K562 (cell line): ENCODE data around the gene ZNF514. TPM values are rescaled to one million over a fixed set of nuclear protein-coding genes. Genes with fewer than 3 reads are reported as not detected.

ENCODE experiments used
- ATAC-seq: fragments of 200-7000 bp; cut with Tn5 transposase; 3 replicates; pipeline ENCODE4 v1.9.1; 2020; ENCODE audit warnings: moderate library complexity
- BruUV-seq: library from RNA; stranded (reverse); fragments of 400-500 nt; replicated peaks from 2 replicates; lab custom pipeline; 2021; lab: Mats Ljungman, UMichigan
- CTCF ChIA-PET: fragments of 300-600 bp; formaldehyde crosslinking; extraction: SDS; loops from one replicate; lab custom pipeline; 2021; ENCODE audit warnings: low intra/inter-chr PET ratio; lab: Yijun Ruan, JAX
- POLR2A ChIA-PET: fragments of 300-600, 350-650 bp; sonication (Branson Sonifier 250); formaldehyde crosslinking; extraction: SDS; loops from one replicate; lab custom pipeline; 2021; ENCODE audit warnings: antibody characterized with exemption, inconsistent platforms; lab: Yijun Ruan, JAX
- DNase-seq, 4 experiments: peaks; one replicate each; pipeline versions ENCODE4 v3.0.0 to v3.0.0-alpha.2; 2011 to 2018; ENCODE audit warnings: low spot score in 3 of 4, mixed read lengths in 3 of 4; ENCODE audit errors: extremely low read depth in 1 of 4
- FAIRE-seq: peaks from 2 replicates; lab custom pipeline; 2011; peaks lifted over from hg19 to GRCh38; lab: Jason Lieb, UNC
- H2AFZ ChIP-seq: 2 replicates; pipeline ENCODE4 v1.6.0; 2011; ENCODE audit warnings: low read depth, low read length, control low read depth, inconsistent platforms
- H3K27ac ChIP-seq: fragments of 200-600 bp; 3 replicates; pipeline ENCODE4 v1.8.0; 2011; ENCODE audit warnings: low read depth, mild to moderate bottlenecking, control low read depth, inconsistent platforms, low read length, moderate library complexity, mixed read lengths; ENCODE audit errors: extremely low read depth
- H3K27me3 ChIP-seq, 2 experiments: fragments of 300-600 bp in 1 of 2; 2 replicates in 1 of 2; 3 replicates in 1 of 2; pipeline versions ENCODE4 v1.6.0 to v1.8.0; 2011; ENCODE audit warnings: inconsistent platforms in 2 of 2, low read length in 2 of 2, mild to moderate bottlenecking in 1 of 2, mixed read lengths in 1 of 2, moderate library complexity in 1 of 2; ENCODE audit not compliant: control insufficient read depth in 2 of 2, insufficient read depth in 2 of 2
- H3K36me3 ChIP-seq: fragments of 300-600 bp; 3 replicates; pipeline ENCODE4 v1.8.0; 2011; ENCODE audit warnings: mild to moderate bottlenecking, low read length, inconsistent platforms; ENCODE audit not compliant: control insufficient read depth, insufficient read depth
- H3K4me1 ChIP-seq, 2 experiments: fragments of 200-600 bp in 1 of 2; replicated peaks in 1 of 2; 2 replicates in 1 of 2; 3 replicates in 1 of 2; pipeline versions ENCODE4 v1.5.1 to v1.8.0; 2011; ENCODE audit warnings: inconsistent platforms in 2 of 2, low read length in 2 of 2, mild to moderate bottlenecking in 1 of 2, mixed read lengths in 1 of 2, moderate library complexity in 1 of 2; ENCODE audit not compliant: control insufficient read depth in 2 of 2, insufficient read depth in 2 of 2
- H3K4me2 ChIP-seq: 2 replicates; pipeline ENCODE4 v1.6.1; 2011; ENCODE audit warnings: low read length, control low read depth, inconsistent platforms, mixed read lengths; ENCODE audit not compliant: insufficient read depth
- H3K4me3 ChIP-seq: fragments of 200-600 bp; sonication (generic), shearing (Covaris generic); 2 replicates; pipeline ENCODE4 v1.5.1; 2016; ENCODE audit warnings: control low read depth, inconsistent platforms
- H3K79me2 ChIP-seq: fragments of 200-600 bp; 3 replicates; pipeline ENCODE4 v1.8.0; 2011; ENCODE audit warnings: low read length, inconsistent platforms; ENCODE audit not compliant: control insufficient read depth, insufficient read depth
- H3K9ac ChIP-seq, 2 experiments: 2 replicates each; pipeline versions ENCODE4 v1.6.0 to v1.6.1; 2011; ENCODE audit warnings: low read depth in 2 of 2, low read length in 2 of 2, control low read depth in 1 of 2, inconsistent platforms in 1 of 2, mild to moderate bottlenecking in 1 of 2, mixed read lengths in 1 of 2; ENCODE audit not compliant: insufficient read depth in 1 of 2
- H3K9me1 ChIP-seq: one replicate; pipeline ENCODE4 v1.6.0; 2011; ENCODE audit warnings: inconsistent platforms, mild to moderate bottlenecking, low read length, moderate library complexity; ENCODE audit not compliant: control insufficient read depth, insufficient read depth
- H3K9me3 ChIP-seq: replicated peaks from 2 replicates; pipeline ENCODE4 v1.5.1; 2011; ENCODE audit warnings: low read depth, low read length, inconsistent platforms; ENCODE audit not compliant: control insufficient read depth, insufficient read depth
- H4K20me1 ChIP-seq: replicated peaks from 2 replicates; pipeline ENCODE4 v1.6.1; 2011; ENCODE audit warnings: low read length, inconsistent platforms, mixed read lengths; ENCODE audit not compliant: control insufficient read depth, insufficient read depth
- ASH1L ChIP-seq: fragments of 450-650 bp; IDR thresholded peaks from 2 replicates; pipeline ENCODE4 v1.6.1; 2018; ENCODE audit warnings: borderline replicate concordance, mild to moderate bottlenecking, low read depth; ENCODE audit not compliant: partially characterized antibody
- BCOR ChIP-seq: fragments of 450-650 bp; IDR thresholded peaks from 2 replicates; pipeline ENCODE4 v1.6.1; 2016
- HDAC3 ChIP-seq: fragments of 450-650 bp; IDR thresholded peaks from 2 replicates; pipeline ENCODE4 v1.6.1; 2018; ENCODE audit warnings: borderline replicate concordance, mild to moderate bottlenecking, moderate library complexity; ENCODE audit not compliant: partially characterized antibody
- HEY1 ChIP-seq: fragments of 250-450 bp; sonication (Bioruptor Pico); IDR thresholded peaks from 2 replicates; pipeline ENCODE4 v1.5.0; 2020; ENCODE audit warnings: mild to moderate bottlenecking, moderate library complexity, borderline replicate concordance
- MAZ ChIP-seq, 2 experiments: fragments of 450-650 bp in 1 of 2; sonication (generic) in 1 of 2; formaldehyde crosslinking; IDR thresholded peaks in 1 of 2; conservative IDR thresholded peaks in 1 of 2; 2 replicates each; pipeline versions ENCODE4 v1.4.0 to v1.5.0; 2020; ENCODE audit warnings: mild to moderate bottlenecking in 1 of 2, missing genetic modification reagents in 1 of 2
- PML ChIP-seq: IDR thresholded peaks from 2 replicates; pipeline ENCODE4 v1.6.1; 2012; ENCODE audit warnings: low read length, inconsistent platforms
- RCOR1 ChIP-seq, 2 experiments: IDR thresholded peaks; 2 replicates each; pipeline ENCODE4 v1.6.1; 2012; ENCODE audit warnings: low read depth in 2 of 2, low read length in 2 of 2, borderline replicate concordance in 1 of 2, improper control_type of control experiment in 1 of 2
- RFX5 ChIP-seq: IDR thresholded peaks from 2 replicates; pipeline ENCODE4 v1.6.1; 2011; ENCODE audit warnings: low read depth, mild to moderate bottlenecking, improper control_type of control experiment, low read length
- RNF219 ChIP-seq: fragments of 250-450 bp; sonication (Bioruptor Pico); IDR thresholded peaks from 2 replicates; pipeline ENCODE4 v1.5.0; 2022; ENCODE audit warnings: mild to moderate bottlenecking
- SIN3B ChIP-seq: fragments of 450-650 bp; IDR thresholded peaks from 2 replicates; pipeline ENCODE4 v1.6.1; 2017; ENCODE audit warnings: low read depth, mild to moderate bottlenecking, moderate library complexity
- SREBF1 ChIP-seq: fragments of 150-350 bp; IDR thresholded peaks from 2 replicates; pipeline ENCODE4 v1.6.1; 2014; ENCODE audit warnings: antibody characterized with exemption, low read depth, low read length, borderline replicate concordance
- SRF ChIP-seq, 2 experiments: fragments of 250-450, 450-650 bp in 1 of 2; sonication (Bioruptor Pico) in 1 of 2; sonication (generic) in 1 of 2; formaldehyde crosslinking; IDR thresholded peaks; 2 replicates each; pipeline versions ENCODE4 v1.5.0 to v1.5.1; 2020 to 2022; ENCODE audit warnings: mild to moderate bottlenecking in 1 of 2, missing genetic modification reagents in 1 of 2
- TAL1 ChIP-seq: fragments of 450-650 bp; IDR thresholded peaks from 2 replicates; pipeline ENCODE4 v1.6.1; 2016; ENCODE audit warnings: mild to moderate bottlenecking
- TSC22D4 ChIP-seq: fragments of 450-650 bp; IDR thresholded peaks from 2 replicates; pipeline ENCODE4 v1.6.1; 2016; ENCODE audit warnings: missing genetic modification characterization, missing biosample characterization, control low read depth
- ZBTB1 ChIP-seq: sonication (generic); formaldehyde crosslinking; IDR thresholded peaks from 2 replicates; pipeline ENCODE4 v1.8.1; 2023; ENCODE audit warnings: missing genetic modification reagents, low read depth, mild to moderate bottlenecking, borderline replicate concordance
- ZBTB5 ChIP-seq: fragments of 450-650 bp; IDR thresholded peaks from 2 replicates; pipeline ENCODE4 v1.6.1; 2017; ENCODE audit warnings: antibody characterized with exemption
- ZNF41 ChIP-seq: fragments of 250-450 bp; sonication (Bioruptor Pico); conservative IDR thresholded peaks from 2 replicates; pipeline ENCODE4 v1.4.0; 2020; ENCODE audit warnings: mild to moderate bottlenecking
- ZNF584 ChIP-seq: fragments of 200-800 bp; sonication (Bioruptor generic); IDR thresholded peaks from 2 replicates; pipeline ENCODE4 v1.6.1; 2016; ENCODE audit warnings: low read depth, mild to moderate bottlenecking, missing genetic modification characterization, missing compliant biosample characterization
- WGBS: fragments of 100-300 bp; shearing (Covaris generic); methylation state at CpG from one replicate; pipeline ENCODE4 v1.1.6; 2016; ENCODE audit warnings: low coverage, mixed read lengths; ENCODE audit not compliant: insufficient coverage; ENCODE audit errors: missing lambda C conversion rate; 5-methylcytosine and 5-hydroxymethylcytosine counted together
- in situ Hi-C: fragments of 300-500 bp; cut with MboI; formaldehyde crosslinking; loops from 4 replicates; pipeline ENCODE4 v1.15.0; 2018; ENCODE audit warnings: inconsistent platforms, mixed read lengths
- intact Hi-C: fragments of 100-400 bp; cut with micrococcal nuclease; formaldehyde crosslinking; loops from 2 replicates; pipeline ENCODE4 v1.14.2; 2022
- polyA plus RNA-seq, 8 experiments: library from polyadenylated mRNA; depleted of rRNA in 4 of 8; stranded (reverse) in 5 of 8; unstranded in 3 of 8; fragments of >200 nt; fragmentation: Nextera tagmentation in 2 of 8; fragmentation: Illumina TruSeq in 1 of 8; extraction: Ambion mirVana in 2 of 8; extraction: Trizol in 1 of 8; gene quantifications; 2 replicates each; pipeline versions ENCODE4 v1.2.1 to v1.2.3, GENCODE V29; 2011 to 2014; ENCODE audit warnings: inconsistent platforms in 1 of 8, missing spikeins in 1 of 8
- total RNA-seq, 7 experiments: library from RNA; depleted of rRNA in 6 of 7; stranded (reverse); fragments of >200 nt in 6 of 7; fragmentation: Illumina TruSeq in 2 of 7; extraction: Trizol in 2 of 7; gene quantifications; 2 replicates each; pipeline versions ENCODE4 v1.2.1 to v1.2.3, GENCODE V29; 2011 to 2021; ENCODE audit warnings: low replicate concordance in 1 of 7

The ZNF514 gene
- total and polyA plus RNA-seq, 9 of the 15 experiments (the other 6 are each of a cell fraction or from before 2014, with no cell fraction given) = 7.5 to 17.7 (median 11.4) TPM

- no peak for TF ChIP-seq ZNF41 (CRISPR knock-in tag)
- no peak for TF ChIP-seq PML
- no peak for TF ChIP-seq HEY1 (CRISPR knock-in tag)
- TF ChIP-seq ZBTB1 (CRISPR knock-in tag) = no peak
- TF ChIP-seq SIN3B = no peak
- TF ChIP-seq ZNF584 = no peak
- TF ChIP-seq TSC22D4 (tag) = no peak
Measured at GRCh38 chr2:95115418-95115817, 44.2 kb downstream of the ZNF514 start (continued).

- Histone ChIP-seq H3K9me3 (no peaks in the 10 kb centered on the region), H3K4me2 (no peak overlapping the region), H3K27me3 (no peaks in the 10 kb centered on the region), H4K20me1 (0 out of 2 replicates have a peak, but pooled peaks cover 3% of the 10 kb centered on the region), H2AFZ (no peak overlapping the region), H3K4me1 (no peaks in the 10 kb centered on the region; a peak in 2 of 5 replicates), H3K9ac (no peak overlapping the region), H3K79me2 (peaks cover 27% of the 10 kb centered on the region), H3K4me3 (no peak overlapping the region), H3K36me3 (peaks cover 89% of the 10 kb centered on the region), H3K27ac (no peak overlapping the region), H3K9me1 (no peaks in the 10 kb centered on the region)
- 94% methylated on average over 7 of the region's 7 CpGs for WGBS
- ChIA-PET POLR2A (interaction anchor here (0.6 kb wide), 1 partner anchor 165 kb away, joined by 3 read pairs; no protein-coding TSS in a partner anchor), CTCF (interaction anchor here (0.6 kb wide), 1 partner anchor 144 kb away, joined by 3 read pairs; no protein-coding TSS in a partner anchor)
- ATAC-seq = no peak
- FAIRE-seq = no peak
- in situ Hi-C loops = no loop called here
- intact Hi-C loops = no loop called here
- no peak for DNase-seq
- BruUV-seq = no TSS peak
- TF ChIP-seq MAZ (CRISPR knock-in tag; conservative IDR thresholded peaks at IDR 0.05 in 1 of 2, IDR thresholded peaks at IDR 0.05 in 1 of 2) (no peak), ASH1L (no peak), SRF (CRISPR knock-in tag; IDR thresholded peaks at IDR 0.05) (no peak), RFX5 (no peak), BCOR (no peak), ZNF584 (no peak), TAL1 (no peak), RCOR1 (IDR thresholded peaks at IDR 0.05; ENCODE audit: borderline replicate concordance in 1 of 2, low read depth in 2 of 2, low read length in 2 of 2) (no peak), RNF219 (CRISPR knock-in tag) (no peak), SREBF1 (no peak), ZBTB5 (no peak), HDAC3 (no peak)
Measured at GRCh38 chr2:95113464-95113863, 46.2 kb downstream of the ZNF514 start.
